ENCODE measurements around the gene POLRMT.

POLRMT gene

DNA sequence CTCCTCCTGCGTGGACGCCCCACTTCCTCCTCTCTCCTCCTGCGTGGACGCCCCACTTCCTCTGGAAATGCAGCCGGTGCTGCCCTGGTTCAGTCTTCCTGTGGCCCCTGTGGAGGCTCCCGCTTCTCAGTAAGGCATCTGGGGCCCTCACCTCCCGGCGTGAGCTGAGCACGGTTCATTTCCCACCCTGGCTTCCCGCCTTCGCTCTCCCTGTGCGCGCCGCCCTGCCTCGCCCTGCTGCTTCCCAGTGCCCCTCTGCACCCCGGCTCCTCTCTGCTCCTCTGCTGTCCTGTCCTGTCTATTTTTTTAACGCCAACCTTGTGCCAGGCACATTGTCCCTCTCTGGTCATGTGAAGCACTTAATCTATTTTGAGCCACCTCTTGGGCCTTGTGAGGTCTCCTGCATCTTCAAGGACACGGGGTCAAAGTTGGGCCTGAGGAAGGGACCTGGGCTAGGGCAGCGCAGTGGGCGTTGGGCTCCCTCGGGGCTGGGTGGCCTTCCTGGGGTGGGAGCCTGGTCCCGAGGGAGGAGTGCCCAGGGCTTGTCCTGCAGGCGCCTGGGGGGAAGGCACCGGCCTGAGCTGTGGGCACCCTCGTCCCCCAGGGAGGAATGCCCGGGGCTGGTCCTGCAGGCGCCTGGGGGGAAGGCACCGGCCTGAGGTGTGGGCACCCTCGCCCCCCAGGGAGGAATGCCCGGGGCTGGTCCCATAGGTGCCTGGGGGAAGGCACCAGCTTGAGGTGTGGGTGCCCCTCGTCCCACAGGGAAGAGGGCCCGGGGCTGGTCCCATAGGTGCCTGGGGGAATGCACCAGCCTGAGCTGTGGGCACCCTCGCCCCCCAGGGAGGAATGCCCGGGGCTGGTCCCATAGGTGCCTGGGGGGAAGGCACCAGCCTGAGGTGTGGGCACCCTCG lies 30.7 kb downstream of the POLRMT start:
- TF ChIP-seq, protein P1, sequence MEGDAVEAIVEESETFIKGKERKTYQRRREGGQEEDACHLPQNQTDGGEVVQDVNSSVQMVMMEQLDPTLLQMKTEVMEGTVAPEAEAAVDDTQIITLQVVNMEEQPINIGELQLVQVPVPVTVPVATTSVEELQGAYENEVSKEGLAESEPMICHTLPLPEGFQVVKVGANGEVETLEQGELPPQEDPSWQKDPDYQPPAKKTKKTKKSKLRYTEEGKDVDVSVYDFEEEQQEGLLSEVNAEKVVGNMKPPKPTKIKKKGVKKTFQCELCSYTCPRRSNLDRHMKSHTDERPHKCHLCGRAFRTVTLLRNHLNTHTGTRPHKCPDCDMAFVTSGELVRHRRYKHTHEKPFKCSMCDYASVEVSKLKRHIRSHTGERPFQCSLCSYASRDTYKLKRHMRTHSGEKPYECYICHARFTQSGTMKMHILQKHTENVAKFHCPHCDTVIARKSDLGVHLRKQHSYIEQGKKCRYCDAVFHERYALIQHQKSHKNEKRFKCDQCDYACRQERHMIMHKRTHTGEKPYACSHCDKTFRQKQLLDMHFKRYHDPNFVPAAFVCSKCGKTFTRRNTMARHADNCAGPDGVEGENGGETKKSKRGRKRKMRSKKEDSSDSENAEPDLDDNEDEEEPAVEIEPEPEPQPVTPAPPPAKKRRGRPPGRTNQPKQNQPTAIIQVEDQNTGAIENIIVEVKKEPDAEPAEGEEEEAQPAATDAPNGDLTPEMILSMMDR (conservative IDR thresholded peaks at IDR 0.05), result no peak
- no peak overlapping the region for H3K27ac ChIP-seq

DNA sequence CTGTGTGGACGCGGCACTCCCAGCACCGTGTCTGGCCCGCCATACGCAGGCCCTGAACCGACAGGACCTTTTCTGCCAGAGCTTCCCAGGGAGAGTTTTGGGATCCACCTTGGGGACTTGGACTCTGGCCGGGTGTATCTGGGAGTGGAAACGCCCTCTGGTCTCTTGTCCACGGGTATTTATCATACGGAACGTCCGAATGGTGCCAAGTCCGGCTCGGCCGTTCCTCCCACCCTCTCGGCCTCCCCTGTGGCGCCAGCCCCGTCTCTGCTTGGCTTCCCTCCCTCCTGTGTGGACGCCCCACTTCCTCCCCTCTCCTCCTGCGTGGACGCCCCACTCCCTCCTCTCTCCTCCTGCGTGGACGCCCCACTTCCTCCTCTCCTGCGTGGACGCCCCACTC lies 31.5 kb downstream of the POLRMT start:
- no peak overlapping the region for H3K27ac ChIP-seq
- TF ChIP-seq, protein P1 (conservative IDR thresholded peaks at IDR 0.05), result no peak

DNA sequence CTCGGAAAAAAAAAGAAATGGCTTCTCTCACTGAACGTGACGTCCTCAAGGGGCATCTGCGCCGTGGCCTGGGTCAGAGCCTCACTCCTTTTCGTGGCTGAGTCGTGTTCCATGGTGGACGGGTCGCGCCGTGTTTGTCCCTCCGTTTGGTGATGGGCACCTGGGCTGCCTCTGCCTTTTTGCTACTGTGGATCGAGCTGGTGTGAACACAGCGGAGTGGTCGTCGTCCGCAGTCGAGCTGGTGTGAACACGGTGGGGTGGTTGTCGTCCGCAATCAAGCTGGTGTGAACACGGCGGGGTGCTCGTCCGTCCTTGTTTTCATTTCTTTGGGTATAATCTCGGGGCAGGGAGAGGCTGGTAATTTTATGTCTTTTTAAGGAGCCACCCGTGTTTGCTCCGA lies 32.0 kb downstream of the POLRMT start:
- H3K27ac ChIP-seq, result no peak overlapping the region
- TF ChIP-seq, protein P1 (conservative IDR thresholded peaks at IDR 0.05), result no peak

DNA sequence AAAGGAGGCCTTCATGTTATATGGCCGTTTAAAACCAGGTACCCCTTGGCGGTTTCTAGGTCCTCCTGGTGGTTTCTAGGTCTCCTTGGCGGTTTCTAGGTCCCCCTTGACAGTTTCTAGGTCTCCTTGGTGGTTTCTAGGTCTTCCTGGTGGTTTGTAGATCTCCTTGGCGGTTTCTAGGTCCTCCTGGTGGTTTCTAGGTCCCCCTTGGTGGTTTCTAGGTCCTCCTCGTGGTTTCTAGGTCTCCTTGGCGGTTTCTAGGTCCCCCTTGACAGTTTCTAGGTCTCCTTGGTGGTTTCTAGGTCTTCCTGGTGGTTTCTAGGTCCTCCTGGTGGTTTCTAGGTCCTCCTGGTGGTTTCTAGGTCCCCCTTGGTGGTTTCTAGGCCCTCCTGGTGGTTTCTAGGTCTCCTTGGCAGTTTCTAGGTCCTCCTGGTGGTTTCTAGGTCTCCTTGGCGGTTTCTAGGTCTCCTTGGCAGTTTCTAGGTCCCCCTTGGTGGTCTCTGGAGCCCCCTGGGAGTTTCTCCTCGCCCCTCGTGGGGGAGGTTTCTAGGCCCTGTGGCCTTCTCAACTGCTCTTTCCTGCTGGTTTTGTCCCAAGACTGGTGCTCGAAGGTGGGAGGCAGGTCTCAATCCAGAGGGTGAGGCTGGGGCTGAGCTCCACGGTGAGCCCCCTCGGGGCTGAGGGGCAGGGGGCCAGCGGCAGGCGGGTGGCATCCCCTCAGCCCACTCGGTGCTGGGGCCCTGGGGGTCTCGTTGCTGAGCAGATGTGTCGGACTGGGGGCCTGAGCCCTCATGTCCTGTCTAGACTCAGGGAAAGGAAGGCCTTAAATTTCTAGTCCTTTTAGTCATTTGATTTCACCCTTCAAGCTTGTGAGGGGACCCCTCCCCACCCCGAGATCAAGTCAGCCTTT lies 35.7 kb downstream of the POLRMT start:
- TF ChIP-seq, protein P1 (conservative IDR thresholded peaks at IDR 0.05), result no peak

DNA sequence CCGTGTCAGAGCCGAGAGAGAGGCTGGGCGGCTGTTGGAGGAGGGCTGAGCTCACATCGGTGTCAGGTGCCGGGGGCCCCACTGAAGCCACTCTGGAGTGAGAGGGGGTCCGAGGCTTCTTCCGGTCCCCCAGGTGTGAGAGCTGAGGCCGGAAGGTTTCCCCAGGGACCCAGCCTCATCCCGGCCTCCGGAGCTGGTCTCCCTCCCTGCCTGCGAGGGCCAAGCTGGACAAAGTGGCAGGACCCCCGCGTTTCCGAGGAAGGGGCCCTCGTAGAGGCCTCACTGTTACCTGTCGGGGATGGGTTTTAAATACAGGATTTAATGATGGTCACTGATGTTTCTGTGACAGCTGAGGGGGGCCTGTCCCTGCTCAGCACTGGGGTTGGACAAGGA lies 37.1 kb downstream of the POLRMT start:
- H3K27ac ChIP-seq, result no peak overlapping the region
- TF ChIP-seq, protein P1 (conservative IDR thresholded peaks at IDR 0.05), result no peak

More for the DNA sequence above, 35.7 kb downstream of the POLRMT start:
- no peak overlapping the region for H3K27ac ChIP-seq

DNA sequence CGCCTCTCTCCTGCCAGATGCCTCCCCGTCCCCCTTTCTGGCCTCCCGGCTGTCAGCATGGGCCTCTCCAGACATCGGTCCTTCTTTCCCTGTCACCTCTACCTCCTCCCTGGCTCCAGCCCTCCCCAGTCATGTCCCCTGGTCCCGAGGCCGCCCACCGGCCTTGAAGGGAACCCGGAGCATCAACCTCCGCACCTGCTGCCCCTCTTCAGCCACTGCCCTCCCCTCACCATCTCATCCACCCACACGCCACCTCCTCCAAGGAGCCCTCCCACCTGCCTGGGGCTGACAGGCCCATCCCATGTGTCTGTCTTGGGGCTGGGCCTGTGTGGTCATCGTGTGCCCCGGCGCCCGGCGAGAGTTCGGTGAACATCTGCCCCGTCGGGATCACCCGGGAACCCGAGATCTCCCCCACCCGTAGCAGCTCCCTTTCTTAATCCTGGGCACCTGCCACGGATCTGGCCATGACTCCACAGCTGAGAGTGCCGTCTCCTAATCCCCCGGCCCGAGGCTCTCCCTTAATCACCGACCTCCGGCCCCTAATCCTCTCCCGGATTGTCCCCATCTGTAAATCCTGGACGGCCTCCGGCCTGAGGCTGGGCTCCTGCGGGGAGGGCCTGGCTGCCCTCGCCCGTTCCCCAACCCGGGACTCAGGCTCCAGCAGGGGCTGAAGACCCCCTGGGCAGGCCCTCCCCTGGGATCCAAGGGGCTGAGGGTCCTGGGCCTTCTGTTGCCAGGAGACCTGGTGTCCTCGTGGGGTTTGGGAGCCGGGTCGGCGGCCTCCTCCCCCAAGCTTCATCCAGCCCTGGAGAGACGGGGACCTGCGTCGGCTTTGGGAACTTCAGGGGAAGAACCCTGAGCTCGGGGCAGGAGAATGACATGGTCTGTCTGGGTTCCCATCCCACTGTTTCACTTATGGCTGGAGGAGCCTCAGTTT lies 37.7 kb downstream of the POLRMT start:
- TF ChIP-seq, protein P1 (conservative IDR thresholded peaks at IDR 0.05), result no peak
- no peak overlapping the region for H3K27ac ChIP-seq
